OCI-LY1 (cell line): ENCODE measurements around the gene PATJ.

ENCODE experiments used
- H2AFZ ChIP-seq: fragments of 200-600 bp; sonication (generic), shearing (Covaris generic); 2 replicates; pipeline ENCODE4 v1.6.0; 2014; ENCODE audit warnings: antibody characterized with exemption, mild to moderate bottlenecking, low read length
- H3F3A ChIP-seq: fragments of 200-600 bp; sonication (generic), shearing (Covaris generic); 2 replicates; pipeline ENCODE4 v1.6.0; 2014; ENCODE audit warnings: mild to moderate bottlenecking, antibody characterized with exemption, low read length, moderate library complexity; ENCODE audit not compliant: insufficient read depth
- H3K27ac ChIP-seq: fragments of 200-600 bp; sonication (generic); 2 replicates; pipeline ENCODE4 v1.5.1; 2014; ENCODE audit warnings: low read length, mixed run types, mild to moderate bottlenecking, low read depth; ENCODE audit not compliant: poor library complexity, severe bottlenecking
- H3K27me3 ChIP-seq: fragments of 200-600 bp; sonication (generic); 2 replicates; pipeline ENCODE4 v1.6.0; 2014; ENCODE audit warnings: antibody characterized with exemption, mild to moderate bottlenecking, low read length, moderate library complexity; ENCODE audit not compliant: insufficient read depth
- H3K36me3 ChIP-seq: fragments of 200-600 bp; sonication (generic); 2 replicates; pipeline ENCODE4 v1.6.1; 2014; ENCODE audit warnings: mild to moderate bottlenecking, antibody characterized with exemption, low read length, moderate library complexity, mixed read lengths; ENCODE audit not compliant: insufficient read depth
- H3K4me1 ChIP-seq: fragments of 200-600 bp; sonication (generic); 2 replicates; pipeline ENCODE4 v1.5.1; 2014; ENCODE audit warnings: mild to moderate bottlenecking, low read length, moderate library complexity; ENCODE audit not compliant: insufficient read depth, severe bottlenecking
- H3K4me2 ChIP-seq: fragments of 200-600 bp; sonication (generic), shearing (Covaris generic); 2 replicates; pipeline ENCODE4 v1.6.1; 2014; ENCODE audit warnings: low read length
- H3K4me3 ChIP-seq: fragments of 200-600 bp; sonication (generic); 2 replicates; pipeline ENCODE4 v1.5.1; 2014; ENCODE audit warnings: low read length, low read depth, mild to moderate bottlenecking, mixed read lengths; ENCODE audit not compliant: poor library complexity, severe bottlenecking
- H3K79me2 ChIP-seq: fragments of 200-600 bp; shearing (Covaris generic); 2 replicates; pipeline ENCODE4 v1.6.1; 2016; ENCODE audit warnings: mixed run types, low read length, mixed read lengths; ENCODE audit not compliant: insufficient read depth
- H3K9ac ChIP-seq: fragments of 200-600 bp; sonication (generic), shearing (Covaris generic); 2 replicates; pipeline ENCODE4 v1.6.1; 2014; ENCODE audit warnings: mild to moderate bottlenecking, low read length, mixed read lengths
- H3K9me2 ChIP-seq: fragments of 200-600 bp; sonication (generic), shearing (Covaris generic); 2 replicates; pipeline ENCODE4 v1.6.1; 2014; ENCODE audit warnings: low read depth, mild to moderate bottlenecking, low read length, mixed read lengths
- H3K9me3 ChIP-seq: fragments of 200-600 bp; shearing (Covaris generic); 2 replicates; pipeline ENCODE4 v1.6.1; 2014; ENCODE audit warnings: low read length, mixed read lengths
- H4K20me1 ChIP-seq: fragments of 200-600 bp; sonication (generic), shearing (Covaris generic); 2 replicates; pipeline ENCODE4 v1.6.0; 2016; ENCODE audit warnings: mild to moderate bottlenecking, low read length; ENCODE audit not compliant: insufficient read depth
- CTCF ChIP-seq: fragments of 200-600 bp; sonication (generic), shearing (Covaris generic); IDR thresholded peaks from 2 replicates; pipeline ENCODE4 v1.5.1; 2017; ENCODE audit warnings: mild to moderate bottlenecking, antibody characterized with exemption, low read length, moderate library complexity, mixed read lengths
- EZH2 ChIP-seq: fragments of 200-600 bp; sonication (generic), shearing (Covaris generic); IDR thresholded peaks from 2 replicates; pipeline ENCODE4 v1.8.0; 2017; ENCODE audit warnings: borderline replicate concordance, mixed run types, mild to moderate bottlenecking, antibody characterized with exemption, low read length, moderate library complexity, mixed read lengths

PATJ gene

GRCh38 chr1:61952675-61953074 is 210.4 kb downstream of the PATJ start:
- Histone ChIP-seq H3K9ac (no peak overlapping the region), H3K9me2 (no peaks in the 10 kb centered on the region), H3K4me2 (no peak overlapping the region), H4K20me1 (no peaks in the 10 kb centered on the region), H3K27ac (no peak overlapping the region), H3K36me3 (no peaks in the 10 kb centered on the region; the same call in 1 of the 2 replicates), H3K4me3 (no peak overlapping the region), H3K27me3 (no peaks in the 10 kb centered on the region), H3K9me3 (no peaks in the 10 kb centered on the region), H2AFZ (no peak overlapping the region), H3K79me2 (no peaks in the 10 kb centered on the region), H3K4me1 (no peaks in the 10 kb centered on the region), H3F3A (no peaks in the 10 kb centered on the region)
- TF ChIP-seq CTCF (no peak), EZH2 (no peak)

GRCh38 chr1:61953076-61953789 is 211.0 kb downstream of the PATJ start:
- Histone ChIP-seq H3K27ac (no peak overlapping the region), H3K4me3 (no peak overlapping the region), H3K4me1 (no peaks in the 10 kb centered on the region), H3K9me3 (no peaks in the 10 kb centered on the region), H3K4me2 (no peak overlapping the region), H3K36me3 (no peaks in the 10 kb centered on the region; the same call in 1 of the 2 replicates), H3K27me3 (no peaks in the 10 kb centered on the region), H3K79me2 (no peaks in the 10 kb centered on the region), H3F3A (no peaks in the 10 kb centered on the region), H3K9me2 (no peaks in the 10 kb centered on the region), H3K9ac (no peak overlapping the region), H2AFZ (no peak overlapping the region), H4K20me1 (no peaks in the 10 kb centered on the region)
- no peak for TF ChIP-seq EZH2
- no peak for TF ChIP-seq CTCF

- Histone ChIP-seq H3K4me1 (no peaks in the 10 kb centered on the region), H3K9ac (no peak overlapping the region), H3K9me2 (no peaks in the 10 kb centered on the region), H2AFZ (no peak overlapping the region), H3K9me3 (no peaks in the 10 kb centered on the region), H4K20me1 (no peaks in the 10 kb centered on the region), H3K79me2 (no peaks in the 10 kb centered on the region), H3K4me2 (no peak overlapping the region), H3K4me3 (no peak overlapping the region), H3K27ac (no peak overlapping the region), H3K27me3 (no peaks in the 10 kb centered on the region), H3K36me3 (no peaks in the 10 kb centered on the region; the same call in 1 of the 2 replicates), H3F3A (no peaks in the 10 kb centered on the region)
- no peak for TF ChIP-seq EZH2
- TF ChIP-seq CTCF = no peak
These were observed 211.5 kb downstream of the PATJ start for GRCh38 chr1:61953790-61954150.
